Stimulated activated memory B cell treated with anti-CD40 and anti-IgM and Interleukin-4, amounts not matched to agents 10 μg/mL and 1 μg/mL and 100 μg/mL, for 72 hours (primary cell): Measurements from ENCODE around the gene NKX2-4.

Source experiments
- ATAC-seq: fragments of 150-1000 bp; cut with Tn5 transposase; 2 replicates; pipeline ENCODE4 v1.10.0; 2021
- H3K27ac Mint-ChIP-seq: one replicate; pipeline ENCODE4 v1.8.0; 2022; ENCODE audit warnings: mild to moderate bottlenecking, mixed read lengths
- H3K27me3 Mint-ChIP-seq: one replicate; pipeline ENCODE4 v1.8.0; 2022; ENCODE audit warnings: mixed read lengths
- H3K36me3 Mint-ChIP-seq: one replicate; pipeline ENCODE4 v1.8.0; 2022; ENCODE audit warnings: mixed read lengths
- H3K4me1 Mint-ChIP-seq: one replicate; pipeline ENCODE4 v1.8.0; 2022; ENCODE audit warnings: mixed read lengths
- H3K4me3 Mint-ChIP-seq: one replicate; pipeline ENCODE4 v1.8.0; 2022; ENCODE audit warnings: mild to moderate bottlenecking, moderate library complexity, mixed read lengths
- H3K9me3 Mint-ChIP-seq: one replicate; pipeline ENCODE4 v1.8.0; 2022; ENCODE audit warnings: mixed read lengths

Gene NKX2-4

GRCh38 chr20:21357844-21358243, 39.5 kb downstream of the NKX2-4 start:
- H3K27me3 Mint-ChIP-seq, result no peaks in the 10 kb centered on the region
- H3K9me3 Mint-ChIP-seq, result no peaks in the 10 kb centered on the region
- no peak overlapping the region for H3K27ac Mint-ChIP-seq
- peaks cover 49% of the 10 kb centered on the region for H3K36me3 Mint-ChIP-seq
- H3K4me3 Mint-ChIP-seq, result no peak overlapping the region
- peaks cover 6% of the 10 kb centered on the region for H3K4me1 Mint-ChIP-seq
- no peak for ATAC-seq

GRCh38 chr20:21356386-21356785, 40.9 kb downstream of the NKX2-4 start:
- ATAC-seq, result no peak
- peaks cover 35% of the 10 kb centered on the region for H3K36me3 Mint-ChIP-seq
- no peak overlapping the region for H3K27ac Mint-ChIP-seq
- H3K27me3 Mint-ChIP-seq, result no peaks in the 10 kb centered on the region
- no peak overlapping the region for H3K4me3 Mint-ChIP-seq
- H3K4me1 Mint-ChIP-seq, result peaks cover 6% of the 10 kb centered on the region
- no peaks in the 10 kb centered on the region for H3K9me3 Mint-ChIP-seq

- Mint-ChIP-seq H3K4me3 (no peak overlapping the region), H3K36me3 (peaks cover 33% of the 10 kb centered on the region), H3K4me1 (peaks cover 6% of the 10 kb centered on the region), H3K27ac (no peak overlapping the region), H3K27me3 (no peaks in the 10 kb centered on the region), H3K9me3 (no peaks in the 10 kb centered on the region)
- no peak for ATAC-seq
Observed at GRCh38 chr20:21355981-21356380, 41.3 kb downstream of the NKX2-4 start.

- Mint-ChIP-seq H3K27me3 (no peaks in the 10 kb centered on the region), H3K36me3 (peaks cover 32% of the 10 kb centered on the region), H3K4me1 (no peaks in the 10 kb centered on the region), H3K9me3 (no peaks in the 10 kb centered on the region), H3K27ac (no peak overlapping the region), H3K4me3 (no peak overlapping the region)
- ATAC-seq, result no peak
Observed at GRCh38 chr20:21353236-21353635, 44.1 kb downstream of the NKX2-4 start.

- Mint-ChIP-seq H3K4me1 (no peaks in the 10 kb centered on the region), H3K27me3 (no peaks in the 10 kb centered on the region), H3K27ac (no peak overlapping the region), H3K36me3 (peaks cover 37% of the 10 kb centered on the region), H3K4me3 (no peak overlapping the region), H3K9me3 (no peaks in the 10 kb centered on the region)
- no peak for ATAC-seq
Observed at GRCh38 chr20:21352703-21353102, 44.6 kb downstream of the NKX2-4 start.
